Mucosa of rectum (tissue), 2 donors: Measurements from ENCODE around the gene NXPE2.

ENCODE experiments used
- H3K27ac ChIP-seq, 2 donors: one replicate each; pipeline ENCODE4 v1.7.0; 2013; ENCODE audit warnings: inconsistent platforms in 2 of 2, low read depth in 2 of 2, low read length in 2 of 2
- H3K27me3 ChIP-seq, 2 donors: one replicate each; pipeline ENCODE4 v1.7.0; 2013; ENCODE audit warnings: low read length in 2 of 2; ENCODE audit not compliant: control insufficient read depth in 2 of 2, insufficient read depth in 2 of 2
- H3K36me3 ChIP-seq, 2 donors: one replicate each; pipeline ENCODE4 v1.7.0; 2013; ENCODE audit warnings: low read length in 2 of 2; ENCODE audit not compliant: control insufficient read depth in 2 of 2, insufficient read depth in 2 of 2
- H3K4me1 ChIP-seq, 2 donors: one replicate each; pipeline ENCODE4 v1.7.0; 2013; ENCODE audit warnings: low read length in 2 of 2, mild to moderate bottlenecking in 1 of 2; ENCODE audit not compliant: control insufficient read depth in 2 of 2, insufficient read depth in 2 of 2
- H3K4me3 ChIP-seq, 2 donors: one replicate each; pipeline ENCODE4 v1.7.0; 2013; ENCODE audit warnings: low read length in 2 of 2
- H3K9ac ChIP-seq, 2 donors: one replicate each; pipeline ENCODE4 v1.7.0; 2013; ENCODE audit warnings: low read length in 2 of 2, low read depth in 1 of 2, mild to moderate bottlenecking in 1 of 2
- H3K9me3 ChIP-seq, 2 donors: one replicate each; pipeline ENCODE4 v1.7.0; 2013; ENCODE audit warnings: low read length in 2 of 2; ENCODE audit not compliant: control insufficient read depth in 2 of 2
- donor health status: healthy.
- donor health status: Normal muscosa, but diverticular disease.

NXPE2 gene

GRCh38 chr11:114736806-114737205 lies 58.5 kb downstream of the NXPE2 start:
- H3K4me1 ChIP-seq = peaks cover 0 to 6% of the 10 kb centered on the region in 2 donors
- H3K4me3 ChIP-seq = no peak overlapping the region
- H3K27me3 ChIP-seq = no peaks in the 10 kb centered on the region
- H3K36me3 ChIP-seq = no peaks in the 10 kb centered on the region
- no peaks in the 10 kb centered on the region for H3K9me3 ChIP-seq
- H3K27ac ChIP-seq = peak overlapping the region in 1 of 2 donors; percentile 23
- no peak overlapping the region for H3K9ac ChIP-seq

- Histone ChIP-seq H3K27me3 (no peaks in the 10 kb centered on the region), H3K9me3 (no peaks in the 10 kb centered on the region), H3K4me3 (no peak overlapping the region), H3K27ac (no peak overlapping the region), H3K9ac (no peak overlapping the region), H3K36me3 (no peaks in the 10 kb centered on the region), H3K4me1 (peaks cover 0 to 6% of the 10 kb centered on the region in 2 donors)
These were observed 60.6 kb downstream of the NXPE2 start for GRCh38 chr11:114738954-114739353.

GRCh38 chr11:114745150-114745671 lies 66.9 kb downstream of the NXPE2 start:
- no peaks in the 10 kb centered on the region for H3K36me3 ChIP-seq
- H3K9me3 ChIP-seq = no peaks in the 10 kb centered on the region
- H3K27ac ChIP-seq = no peak overlapping the region
- peak overlapping the region in 1 of 2 donors; percentile 3 for H3K9ac ChIP-seq
- no peaks in the 10 kb centered on the region for H3K4me1 ChIP-seq
- H3K27me3 ChIP-seq = no peaks in the 10 kb centered on the region
- no peak overlapping the region for H3K4me3 ChIP-seq

GRCh38 chr11:114746013-114746412 lies 67.7 kb downstream of the NXPE2 start:
- Histone ChIP-seq H3K4me3 (no peak overlapping the region), H3K27ac (no peak overlapping the region)

More at GRCh38 chr11:114746013-114746412, 67.7 kb downstream of the NXPE2 start:
- H3K9ac ChIP-seq = no peak overlapping the region
- no peaks in the 10 kb centered on the region for H3K36me3 ChIP-seq
- H3K9me3 ChIP-seq = no peaks in the 10 kb centered on the region
- no peaks in the 10 kb centered on the region for H3K4me1 ChIP-seq
- H3K27me3 ChIP-seq = no peaks in the 10 kb centered on the region
